ENCODE results near the gene CD151. TPM values are rescaled to one million over a fixed set of nuclear protein-coding genes. Genes with fewer than 3 reads are reported as not detected.

CD151 gene
- total RNA-seq, 1 experiment from 2014 or later, result 127 TPM

DNA sequence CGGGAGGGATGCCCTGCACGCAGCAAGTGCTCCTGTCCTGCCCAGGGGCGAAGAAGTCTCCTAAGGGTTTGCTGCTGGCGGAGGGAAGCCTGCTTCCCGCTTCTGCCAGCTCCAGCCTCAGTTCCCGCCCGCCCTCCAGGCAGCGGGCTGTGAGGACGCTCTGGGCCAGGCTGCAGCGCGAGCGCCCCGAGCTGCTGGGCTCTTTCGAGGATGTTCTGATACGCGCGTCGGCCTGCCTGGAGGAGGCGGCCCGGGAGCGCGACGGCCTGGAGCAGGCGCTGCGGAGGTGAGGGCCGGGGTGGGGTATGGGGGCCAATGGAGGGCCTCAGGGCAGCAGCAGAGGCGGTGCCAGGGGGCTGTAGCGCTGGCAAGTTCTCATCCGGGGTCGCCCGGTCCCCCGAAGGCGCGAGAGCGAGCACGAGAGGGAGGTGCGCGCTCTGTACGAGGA lies 2.9 kb upstream of the CD151 start:
- no peak overlapping the region for H3K27ac ChIP-seq (ENCODE audit: low read depth, low read length, poor library complexity, severe bottlenecking)
- peaks cover 25% of the 10 kb centered on the region for H3K4me1 ChIP-seq (ENCODE audit: insufficient read depth, low read length, poor library complexity, severe bottlenecking)
- POLR2A ChIA-PET (ENCODE audit: low non-redundant PET), result no interaction called here
- H3K9me3 ChIP-seq (ENCODE audit: low read depth, low read length, poor library complexity, severe bottlenecking), result no peaks in the 10 kb centered on the region
- DNase-seq (ENCODE audit: low spot score), result no peak
- TF ChIP-seq EZH2 (IDR thresholded peaks at IDR 0.05; ENCODE audit: borderline replicate concordance, low read depth, low read length, poor library complexity, severe bottlenecking), result no peak
- TF ChIP-seq, protein P1, sequence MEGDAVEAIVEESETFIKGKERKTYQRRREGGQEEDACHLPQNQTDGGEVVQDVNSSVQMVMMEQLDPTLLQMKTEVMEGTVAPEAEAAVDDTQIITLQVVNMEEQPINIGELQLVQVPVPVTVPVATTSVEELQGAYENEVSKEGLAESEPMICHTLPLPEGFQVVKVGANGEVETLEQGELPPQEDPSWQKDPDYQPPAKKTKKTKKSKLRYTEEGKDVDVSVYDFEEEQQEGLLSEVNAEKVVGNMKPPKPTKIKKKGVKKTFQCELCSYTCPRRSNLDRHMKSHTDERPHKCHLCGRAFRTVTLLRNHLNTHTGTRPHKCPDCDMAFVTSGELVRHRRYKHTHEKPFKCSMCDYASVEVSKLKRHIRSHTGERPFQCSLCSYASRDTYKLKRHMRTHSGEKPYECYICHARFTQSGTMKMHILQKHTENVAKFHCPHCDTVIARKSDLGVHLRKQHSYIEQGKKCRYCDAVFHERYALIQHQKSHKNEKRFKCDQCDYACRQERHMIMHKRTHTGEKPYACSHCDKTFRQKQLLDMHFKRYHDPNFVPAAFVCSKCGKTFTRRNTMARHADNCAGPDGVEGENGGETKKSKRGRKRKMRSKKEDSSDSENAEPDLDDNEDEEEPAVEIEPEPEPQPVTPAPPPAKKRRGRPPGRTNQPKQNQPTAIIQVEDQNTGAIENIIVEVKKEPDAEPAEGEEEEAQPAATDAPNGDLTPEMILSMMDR (conservative IDR thresholded peaks at IDR 0.05; ENCODE audit: low read depth, low read length), result no peak
- peak overlapping the region; percentile 49 for H3K4me3 ChIP-seq (ENCODE audit: low read depth, low read length, poor library complexity, severe bottlenecking)
- CTCF ChIA-PET, result no interaction called here
- intact Hi-C loops (cut with micrococcal nuclease; ENCODE audit: unreplicated experiment), result no loop called here
- no TSS peak for BruUV-seq (replicated peaks)
- H3K36me3 ChIP-seq (ENCODE audit: insufficient read depth, low read length, poor library complexity, severe bottlenecking), result peaks cover 3% of the 10 kb centered on the region
- no peaks in the 10 kb centered on the region for H3K27me3 ChIP-seq (replicated peaks; ENCODE audit: insufficient read depth, low read depth, low read length, poor library complexity)

DNA sequence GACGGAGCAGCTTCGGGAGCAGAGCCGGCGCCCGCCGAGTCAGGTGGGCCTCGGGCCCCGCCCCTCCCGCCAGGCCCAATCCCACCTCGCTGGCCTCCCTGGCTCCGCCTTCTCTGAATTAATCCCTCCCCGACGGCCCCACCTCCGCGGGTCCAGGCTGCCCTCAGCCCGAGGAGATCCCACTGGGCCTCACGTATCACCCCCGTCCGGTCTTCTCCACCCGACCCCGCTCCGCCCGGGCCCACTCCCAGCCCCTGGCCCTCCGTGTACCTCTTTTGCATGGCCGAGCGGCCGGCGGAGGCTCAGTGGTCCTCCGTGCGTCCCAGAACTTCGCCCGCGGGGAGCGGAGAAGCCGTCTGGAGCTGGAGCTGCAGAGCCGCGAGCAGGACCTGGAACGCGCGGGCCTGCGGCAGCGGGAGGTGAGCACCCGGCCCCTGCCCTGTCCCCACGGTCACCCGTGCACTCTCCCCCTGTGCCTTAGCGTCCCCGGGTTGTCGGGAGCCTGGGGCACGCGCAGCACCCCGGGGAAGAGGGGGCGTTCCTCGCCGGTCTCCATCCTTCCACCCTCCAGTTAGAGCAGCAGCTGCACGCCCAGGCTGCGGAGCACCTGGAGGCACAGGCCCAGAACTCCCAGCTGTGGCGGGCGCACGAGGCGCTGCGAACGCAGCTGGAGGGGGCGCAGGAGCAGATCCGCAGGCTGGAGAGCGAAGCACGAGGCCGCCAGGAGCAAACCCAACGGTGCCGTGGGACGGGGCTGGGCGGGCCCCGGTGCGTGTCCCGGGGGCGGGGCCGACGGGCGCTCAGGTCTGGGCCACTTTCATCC lies 2.2 kb upstream of the CD151 start:
- POLR2A ChIA-PET (ENCODE audit: low non-redundant PET), result no interaction called here
- intact Hi-C loops (cut with micrococcal nuclease; ENCODE audit: unreplicated experiment), result no loop called here
- peaks cover 25% of the 10 kb centered on the region for H3K4me1 ChIP-seq (ENCODE audit: insufficient read depth, low read length, poor library complexity, severe bottlenecking)
- CTCF ChIA-PET, result no interaction called here
- H3K27me3 ChIP-seq (replicated peaks; ENCODE audit: insufficient read depth, low read depth, low read length, poor library complexity), result no peaks in the 10 kb centered on the region
- DNase-seq (ENCODE audit: low spot score), result peak; percentile 86
- H3K9me3 ChIP-seq (ENCODE audit: low read depth, low read length, poor library complexity, severe bottlenecking), result no peaks in the 10 kb centered on the region
- no peak overlapping the region for H3K27ac ChIP-seq (ENCODE audit: low read depth, low read length, poor library complexity, severe bottlenecking)
- TF ChIP-seq, protein P1 (conservative IDR thresholded peaks at IDR 0.05; ENCODE audit: low read depth, low read length), result no peak
- BruUV-seq (replicated peaks), result no TSS peak
- peak overlapping the region; percentile 49 for H3K4me3 ChIP-seq (ENCODE audit: low read depth, low read length, poor library complexity, severe bottlenecking)
- no peaks in the 10 kb centered on the region for H3K36me3 ChIP-seq (ENCODE audit: insufficient read depth, low read length, poor library complexity, severe bottlenecking)

DNA sequence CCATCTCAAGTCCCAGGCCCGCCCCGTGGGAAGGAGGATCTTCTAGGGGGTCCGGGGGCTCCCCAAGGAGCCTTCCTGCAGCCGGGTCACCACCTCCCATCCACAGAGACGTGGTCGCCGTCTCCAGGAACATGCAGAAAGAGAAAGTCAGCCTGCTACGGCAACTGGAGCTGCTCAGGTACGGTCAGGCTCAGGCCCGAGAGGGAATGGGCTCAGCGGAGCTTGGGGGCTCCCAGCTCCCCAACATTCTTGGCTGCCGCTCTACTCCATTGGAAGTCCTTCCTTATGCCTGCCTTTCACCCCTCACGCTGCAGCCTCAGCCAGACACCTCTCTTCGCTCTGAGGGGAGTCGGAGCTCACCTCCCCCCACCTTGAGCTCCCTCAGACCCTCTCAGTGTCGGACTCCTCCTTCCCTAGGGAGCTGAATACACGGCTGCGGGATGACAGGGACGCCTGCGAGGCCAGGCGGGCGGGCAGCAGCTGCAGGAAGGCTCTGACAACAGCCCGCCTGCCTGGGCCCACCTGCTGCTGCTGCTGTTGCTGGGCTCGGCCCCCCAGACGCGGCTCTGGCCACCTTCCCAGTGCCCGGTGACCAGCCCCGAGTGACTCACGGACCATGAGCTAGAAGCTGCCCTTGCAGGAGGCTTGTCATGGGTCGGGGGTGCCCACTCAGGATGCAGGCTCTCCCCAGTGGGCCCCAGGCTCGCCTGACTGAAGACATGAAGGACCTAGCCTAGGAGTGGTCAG lies 1.5 kb upstream of the CD151 start:
- H3K9me3 ChIP-seq (ENCODE audit: low read depth, low read length, poor library complexity, severe bottlenecking), result no peaks in the 10 kb centered on the region
- H3K27ac ChIP-seq (ENCODE audit: low read depth, low read length, poor library complexity, severe bottlenecking), result no peak overlapping the region
- H3K36me3 ChIP-seq (ENCODE audit: insufficient read depth, low read length, poor library complexity, severe bottlenecking), result peaks cover 3% of the 10 kb centered on the region
- H3K27me3 ChIP-seq (replicated peaks; ENCODE audit: insufficient read depth, low read depth, low read length, poor library complexity), result no peaks in the 10 kb centered on the region
- ChIA-PET CTCF (no interaction called here), POLR2A (ENCODE audit: low non-redundant PET) (no interaction called here)
- BruUV-seq (replicated peaks), result no TSS peak
- intact Hi-C loops (cut with micrococcal nuclease; ENCODE audit: unreplicated experiment), result no loop called here
- peak overlapping the region; percentile 49 for H3K4me3 ChIP-seq (ENCODE audit: low read depth, low read length, poor library complexity, severe bottlenecking)
- TF ChIP-seq, protein P1 (conservative IDR thresholded peaks at IDR 0.05; ENCODE audit: low read depth, low read length), result no peak
- TF ChIP-seq EZH2 (IDR thresholded peaks at IDR 0.05; ENCODE audit: borderline replicate concordance, low read depth, low read length, poor library complexity, severe bottlenecking), result no peak
- DNase-seq (ENCODE audit: low spot score), result no peak
- H3K4me1 ChIP-seq (ENCODE audit: insufficient read depth, low read length, poor library complexity, severe bottlenecking), result peaks cover 25% of the 10 kb centered on the region
